HAP-1 (cell line): ENCODE results near the gene KDM4C.
A peak's percentile ranks its signal among the peaks of the same experiment; 100 is the strongest.

Experiments
- DNase-seq, 2 experiments: peaks; one replicate each; pipeline ENCODE4 v3.0.0-alpha.2; 2016 to 2020; ENCODE audit warnings: low spot score in 2 of 2
- H3K27me3 ChIP-seq: fragments of 250-450 bp; sonication (Bioruptor Pico); 2 replicates; pipeline ENCODE4 v1.5.1; 2020; ENCODE audit warnings: low read depth, mild to moderate bottlenecking, moderate library complexity
- H3K36me3 ChIP-seq: fragments of 250-450 bp; sonication (Bioruptor Pico); replicated peaks from 2 replicates; pipeline ENCODE4 v1.5.1; 2020; ENCODE audit warnings: mild to moderate bottlenecking
- H3K4me1 ChIP-seq: fragments of 250-450 bp; sonication (Bioruptor Pico); 2 replicates; pipeline ENCODE4 v1.5.1; 2020; ENCODE audit warnings: mild to moderate bottlenecking
- H3K4me3 ChIP-seq: fragments of 250-450 bp; sonication (Bioruptor Pico); 2 replicates; pipeline ENCODE4 v1.5.1; 2020; ENCODE audit warnings: mild to moderate bottlenecking, moderate library complexity
- H3K9me3 ChIP-seq: fragments of 250-450 bp; sonication (Bioruptor Pico); 2 replicates; pipeline ENCODE4 v1.5.1; 2020; ENCODE audit warnings: mild to moderate bottlenecking, moderate library complexity
- in situ Hi-C: fragments of 300-500 bp; cut with MboI; formaldehyde crosslinking; loops from 3 replicates; pipeline ENCODE4 v1.14.3; 2020; ENCODE audit warnings: low sequenced_read_pairs, inconsistent platforms, mixed read lengths

KDM4C gene

DNA sequence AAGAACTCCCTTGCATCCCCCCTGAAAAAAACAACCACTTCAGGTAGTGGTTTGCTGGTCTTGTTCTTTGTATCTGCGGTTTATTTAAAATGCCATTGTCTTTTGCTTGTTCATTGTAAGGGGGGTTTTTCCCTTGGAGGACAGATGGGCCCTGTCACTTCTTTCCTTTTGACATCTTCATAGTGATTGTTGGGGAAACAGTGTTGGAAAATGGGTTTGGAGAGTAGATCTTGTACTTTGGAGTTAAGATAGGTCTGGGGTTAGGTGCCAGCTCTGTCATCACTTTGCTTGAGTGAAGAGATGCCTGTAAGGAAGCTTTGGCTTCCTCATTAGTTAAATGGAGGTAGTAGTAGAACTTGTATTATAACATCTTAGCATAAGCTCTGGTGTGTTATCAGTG is 112.4 kb downstream of the KDM4C start:
- H3K27me3 ChIP-seq = no peaks in the 10 kb centered on the region
- DNase-seq = no peak
- in situ Hi-C loops = no loop called here
- no peaks in the 10 kb centered on the region for H3K36me3 ChIP-seq
- H3K4me3 ChIP-seq = no peak overlapping the region
- H3K4me1 ChIP-seq = peaks cover 4% of the 10 kb centered on the region; the same call in 1 of the 2 replicates
- no peaks in the 10 kb centered on the region for H3K9me3 ChIP-seq

DNA sequence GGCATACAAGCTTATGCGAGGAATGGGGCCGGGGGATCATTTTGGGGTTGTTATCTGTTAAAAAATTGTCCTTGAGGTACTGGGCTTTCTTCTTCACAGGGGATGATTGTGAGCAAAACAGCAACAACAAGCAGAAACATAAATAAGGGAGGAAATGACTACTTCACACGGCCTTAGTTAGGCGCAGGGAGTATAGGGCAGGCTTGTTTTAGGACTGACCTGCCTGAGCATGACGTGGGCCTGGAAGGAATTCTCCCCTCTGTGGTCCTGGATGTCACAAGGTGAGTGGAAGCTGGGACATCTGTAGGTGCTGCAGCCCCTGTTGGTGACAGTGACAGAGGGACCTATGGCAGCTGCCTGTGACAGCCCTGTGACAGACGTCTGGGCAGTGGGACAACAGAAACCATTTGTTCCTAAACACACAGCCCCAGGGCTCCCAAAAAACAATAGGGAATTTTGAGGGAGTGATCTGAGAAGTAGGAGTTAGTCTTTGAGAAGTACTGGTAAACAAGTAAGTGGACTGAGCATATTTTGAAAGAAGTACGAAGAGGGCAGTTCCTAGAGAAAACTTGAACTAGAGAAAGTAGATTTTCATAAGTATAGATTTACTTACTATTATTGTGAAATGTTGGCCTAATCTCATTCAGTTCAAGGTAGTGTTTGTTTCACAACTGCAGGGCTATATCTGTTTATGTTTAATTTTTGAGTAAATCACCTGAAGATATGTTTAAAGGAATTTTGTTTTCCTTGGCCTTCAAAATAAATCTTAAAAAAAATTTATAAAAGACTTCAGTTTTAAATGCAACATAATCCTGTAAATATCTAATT is 113.1 kb downstream of the KDM4C start:
- H3K36me3 ChIP-seq = no peaks in the 10 kb centered on the region
- in situ Hi-C loops = no loop called here
- H3K4me1 ChIP-seq = peaks cover 4% of the 10 kb centered on the region; the same call in 1 of the 2 replicates
- DNase-seq = peak in 1 of 2 experiments; percentile 19
- H3K4me3 ChIP-seq = no peak overlapping the region
- H3K9me3 ChIP-seq = no peaks in the 10 kb centered on the region
- no peaks in the 10 kb centered on the region for H3K27me3 ChIP-seq

DNA sequence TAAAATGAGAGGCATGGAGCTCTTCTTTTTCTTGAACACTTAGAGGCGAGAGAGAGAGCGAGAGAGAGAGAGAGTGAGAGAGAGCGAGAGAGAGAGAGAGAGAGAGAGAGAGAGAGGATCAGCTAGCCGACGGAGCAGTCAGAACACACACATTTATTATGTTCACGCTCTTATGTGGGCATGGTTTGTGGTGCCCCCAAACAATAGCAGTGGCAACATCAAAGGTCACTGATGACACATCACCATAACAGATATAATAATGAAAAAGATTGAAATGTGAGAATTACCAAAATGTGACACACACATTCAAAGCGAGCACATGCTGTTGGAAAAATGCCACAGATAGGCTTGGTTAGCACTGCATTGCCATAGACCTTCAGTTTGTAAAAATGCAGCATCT is 116.1 kb downstream of the KDM4C start:
- Histone ChIP-seq H3K27me3 (no peaks in the 10 kb centered on the region), H3K4me3 (no peak overlapping the region), H3K9me3 (no peaks in the 10 kb centered on the region), H3K4me1 (peaks cover 9% of the 10 kb centered on the region), H3K36me3 (no peaks in the 10 kb centered on the region)
- no peak for DNase-seq
- in situ Hi-C loops = no loop called here

DNA sequence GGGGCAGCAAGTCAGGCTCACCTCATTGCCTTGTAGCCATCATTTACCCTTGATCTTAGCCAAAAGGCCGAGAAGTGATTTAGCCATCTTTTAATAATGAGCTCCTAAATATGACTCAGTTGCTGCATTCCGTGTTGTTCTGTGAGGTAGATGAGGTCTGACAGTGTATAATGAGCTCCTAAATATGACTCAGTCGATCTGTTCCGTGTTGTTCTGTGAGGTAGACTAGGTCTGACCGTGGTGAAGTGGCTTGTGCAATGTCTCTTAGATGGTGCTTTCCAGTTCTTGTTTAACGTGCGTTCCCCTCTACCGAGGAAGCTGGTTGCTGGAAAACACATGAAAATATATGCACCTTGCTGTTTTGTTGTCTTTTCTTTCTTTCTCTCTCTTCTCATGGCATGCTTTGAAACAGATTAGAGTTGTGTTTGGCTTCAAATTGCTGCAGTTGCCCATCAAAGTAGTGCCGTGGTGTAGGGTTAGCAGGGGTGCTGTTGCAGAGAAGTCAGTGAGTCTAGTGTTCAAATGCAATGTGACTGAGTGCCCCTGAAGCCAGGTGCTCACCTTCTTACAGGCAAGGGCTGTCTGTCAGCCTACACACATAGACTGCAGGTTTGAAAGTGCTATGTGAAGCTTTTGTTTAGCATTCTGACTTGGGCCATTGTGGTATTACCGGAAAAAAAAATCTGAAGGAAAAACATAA is 118.6 kb downstream of the KDM4C start:
- in situ Hi-C loops = no loop called here
- DNase-seq = no peak

DNA sequence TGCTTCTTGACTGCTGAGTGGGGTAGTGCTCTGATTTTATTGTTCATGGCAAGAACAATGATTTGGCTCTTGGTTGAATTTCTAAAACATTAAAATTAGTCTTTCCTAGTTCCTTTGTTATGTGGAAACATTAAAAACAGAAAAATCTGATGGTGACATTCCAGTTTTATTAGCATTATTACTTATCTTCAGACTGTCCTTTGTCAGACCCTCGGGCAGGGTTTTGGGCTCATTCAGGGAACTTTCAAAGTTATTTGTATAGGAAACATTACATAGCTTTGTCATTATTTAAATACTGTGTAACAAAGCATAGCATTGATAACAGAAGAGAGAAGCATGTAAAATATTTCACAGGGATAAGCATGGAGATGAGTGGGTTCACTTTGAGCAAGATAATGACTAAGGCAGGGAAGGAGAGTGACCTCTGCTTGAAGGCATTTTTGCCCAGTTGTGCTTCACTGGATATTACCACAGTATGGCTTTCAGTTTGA is 119.9 kb downstream of the KDM4C start:
- Histone ChIP-seq H3K36me3 (no peaks in the 10 kb centered on the region), H3K27me3 (no peaks in the 10 kb centered on the region), H3K9me3 (no peaks in the 10 kb centered on the region), H3K4me1 (peaks cover 9% of the 10 kb centered on the region), H3K4me3 (no peak overlapping the region)
- in situ Hi-C loops = no loop called here
- peak; percentile 63 to 64 for DNase-seq

More for the DNA sequence above, 118.6 kb downstream of the KDM4C start:
- peaks cover 9% of the 10 kb centered on the region for H3K4me1 ChIP-seq
- H3K27me3 ChIP-seq = no peaks in the 10 kb centered on the region
- H3K36me3 ChIP-seq = no peaks in the 10 kb centered on the region
- no peak overlapping the region for H3K4me3 ChIP-seq
- H3K9me3 ChIP-seq = no peaks in the 10 kb centered on the region

DNA sequence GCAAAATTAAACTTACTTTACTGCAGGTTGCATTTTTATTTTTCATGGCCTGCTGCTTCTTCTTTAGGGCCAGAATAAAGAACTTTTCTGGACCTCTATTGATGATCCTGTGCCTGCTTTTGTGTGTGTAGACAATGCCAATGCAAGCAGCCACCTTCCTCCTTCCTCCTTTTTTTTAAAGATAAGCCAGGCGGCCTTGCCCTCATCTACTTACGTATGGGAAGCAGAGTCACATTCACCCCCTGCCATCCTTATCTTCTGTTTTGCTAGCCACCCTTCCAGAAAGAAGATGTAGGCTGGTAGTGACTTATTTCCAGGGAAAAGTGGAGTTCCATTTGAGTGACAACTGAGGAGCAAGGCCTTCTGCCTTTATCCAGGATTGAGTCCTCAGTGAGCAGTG is 122.9 kb downstream of the KDM4C start:
- no peaks in the 10 kb centered on the region for H3K9me3 ChIP-seq
- no peak overlapping the region for H3K4me3 ChIP-seq
- no peaks in the 10 kb centered on the region for H3K27me3 ChIP-seq
- peaks cover 5% of the 10 kb centered on the region for H3K4me1 ChIP-seq
- H3K36me3 ChIP-seq = no peaks in the 10 kb centered on the region
- in situ Hi-C loops = no loop called here
- DNase-seq = no peak

DNA sequence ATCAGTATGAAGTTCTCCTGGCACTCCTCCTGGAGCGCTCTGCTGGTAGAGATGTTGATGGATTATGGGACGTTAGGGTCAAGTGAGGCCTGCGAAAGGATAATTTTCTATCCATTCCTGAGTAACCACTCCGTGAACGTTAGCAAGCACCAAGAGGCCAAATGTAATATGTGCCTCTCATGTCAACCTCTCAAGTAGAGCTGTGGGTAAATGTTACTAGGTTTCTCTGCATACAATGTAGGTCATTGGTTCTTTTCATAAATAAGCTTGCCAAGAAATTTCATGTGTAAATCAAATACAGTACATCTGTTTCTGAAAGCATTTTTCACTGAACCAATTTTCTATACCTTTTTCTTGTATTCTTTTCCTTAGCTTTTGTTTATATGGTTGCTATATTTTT is 126.3 kb downstream of the KDM4C start:
- Histone ChIP-seq H3K36me3 (no peaks in the 10 kb centered on the region), H3K4me3 (no peak overlapping the region), H3K9me3 (no peaks in the 10 kb centered on the region), H3K4me1 (no peaks in the 10 kb centered on the region), H3K27me3 (no peaks in the 10 kb centered on the region)
- in situ Hi-C loops = no loop called here
- no peak for DNase-seq

DNA sequence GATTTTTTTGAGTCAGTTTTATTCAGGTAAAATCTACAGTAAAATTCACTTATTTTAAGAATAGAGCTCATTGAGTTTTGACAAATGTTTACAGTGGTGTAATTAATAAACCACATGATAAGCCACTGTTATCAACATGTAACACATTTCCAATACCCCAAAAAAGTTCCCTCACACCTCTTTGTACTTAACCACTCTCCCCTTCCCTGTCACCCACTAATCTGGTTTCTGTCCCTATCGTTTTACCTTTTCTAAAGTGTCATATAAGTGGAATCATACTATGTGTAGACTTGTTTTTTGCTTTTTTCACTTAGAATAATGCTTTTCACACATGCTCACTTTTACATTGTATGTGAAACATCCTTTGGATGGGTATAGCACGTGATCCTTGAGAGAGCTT is 127.2 kb downstream of the KDM4C start:
- no peak for DNase-seq
- H3K4me3 ChIP-seq = no peak overlapping the region
- in situ Hi-C loops = no loop called here
- no peaks in the 10 kb centered on the region for H3K36me3 ChIP-seq
- H3K9me3 ChIP-seq = no peaks in the 10 kb centered on the region
- H3K4me1 ChIP-seq = no peaks in the 10 kb centered on the region
- no peaks in the 10 kb centered on the region for H3K27me3 ChIP-seq

DNA sequence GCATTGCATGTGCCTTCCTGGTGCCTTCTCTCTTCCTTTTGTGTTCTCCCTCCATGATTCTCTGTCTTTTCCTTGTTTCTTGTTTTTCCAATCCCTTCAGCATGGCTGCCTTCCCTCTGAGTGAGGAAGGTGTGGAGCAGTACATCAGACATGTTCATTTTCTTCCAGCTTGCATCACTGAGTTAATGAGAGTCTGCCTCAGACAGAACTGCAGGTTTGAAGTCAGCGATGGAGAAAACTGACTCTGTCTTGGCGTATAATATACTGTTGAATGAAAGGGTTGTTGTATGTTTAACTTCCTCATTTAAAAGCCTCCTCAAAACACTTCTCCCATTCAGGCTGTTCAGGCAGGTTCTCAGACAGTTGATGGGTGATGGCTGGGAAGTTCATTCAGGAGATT is 129.3 kb downstream of the KDM4C start:
- H3K9me3 ChIP-seq = no peaks in the 10 kb centered on the region
- no peaks in the 10 kb centered on the region for H3K4me1 ChIP-seq
- H3K27me3 ChIP-seq = no peaks in the 10 kb centered on the region
- in situ Hi-C loops = no loop called here
- no peak for DNase-seq
- no peaks in the 10 kb centered on the region for H3K36me3 ChIP-seq
- no peak overlapping the region for H3K4me3 ChIP-seq

DNA sequence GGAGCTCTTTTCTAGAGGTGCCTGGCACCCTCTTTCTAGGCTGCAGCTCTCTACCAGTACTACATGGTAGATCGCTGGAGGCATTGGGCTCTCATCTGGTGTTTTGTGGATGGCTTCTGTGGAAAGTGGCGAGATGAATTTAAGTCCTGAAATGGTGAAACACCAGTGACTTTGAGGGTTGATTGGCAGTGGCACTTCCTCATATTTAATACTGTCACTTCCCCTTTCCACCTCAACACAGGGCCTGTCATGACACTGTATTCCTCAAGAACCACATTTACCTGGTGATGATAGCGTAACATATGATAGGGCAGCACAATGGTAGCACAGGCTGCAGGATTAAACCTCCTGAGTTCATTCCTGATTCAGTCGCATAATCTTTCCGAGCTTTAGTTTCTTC is 132.1 kb downstream of the KDM4C start:
- no peaks in the 10 kb centered on the region for H3K36me3 ChIP-seq
- H3K4me3 ChIP-seq = no peak overlapping the region
- in situ Hi-C loops = no loop called here
- no peaks in the 10 kb centered on the region for H3K27me3 ChIP-seq
- DNase-seq = no peak
- H3K4me1 ChIP-seq = no peaks in the 10 kb centered on the region
- H3K9me3 ChIP-seq = no peaks in the 10 kb centered on the region

DNA sequence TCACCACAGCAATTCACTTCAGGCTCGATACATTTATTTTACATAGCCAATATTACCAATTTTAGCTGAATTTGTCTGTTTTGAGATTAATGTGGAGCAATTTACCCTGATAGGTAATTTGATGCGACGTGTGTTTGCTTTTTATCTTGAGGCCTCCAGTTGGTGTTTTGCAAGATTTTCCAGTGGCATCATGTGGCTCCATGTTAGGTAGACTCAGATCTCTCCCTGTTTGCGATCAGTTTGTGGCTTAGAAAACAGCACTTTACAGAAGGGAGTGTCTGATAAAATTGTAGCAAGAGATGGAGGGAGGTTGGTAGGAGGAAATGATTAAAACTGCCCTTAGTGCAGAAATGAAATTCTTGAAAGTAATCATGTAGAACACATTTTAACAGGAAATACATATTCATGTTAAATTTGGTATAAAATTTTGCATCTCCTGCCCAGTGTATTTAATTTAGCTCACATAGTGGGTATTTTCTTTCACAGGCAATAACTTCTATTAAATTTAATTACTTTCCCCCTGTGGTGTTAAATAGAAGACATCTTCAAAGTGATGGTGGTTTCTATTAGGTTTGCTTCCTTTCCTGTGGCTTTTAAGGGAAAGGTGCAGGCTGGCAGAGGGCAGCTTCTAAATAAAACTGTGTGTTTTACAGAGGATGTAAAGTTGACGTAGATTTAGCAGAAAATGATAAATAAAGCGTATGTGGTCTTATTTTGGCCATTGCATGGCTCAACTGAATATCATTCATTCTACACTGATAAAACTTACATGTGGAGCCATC is 135.8 kb downstream of the KDM4C start:
- Histone ChIP-seq H3K36me3 (no peaks in the 10 kb centered on the region), H3K9me3 (no peaks in the 10 kb centered on the region), H3K4me3 (no peak overlapping the region), H3K4me1 (no peaks in the 10 kb centered on the region), H3K27me3 (no peaks in the 10 kb centered on the region)
- DNase-seq = no peak
- in situ Hi-C loops = no loop called here

DNA sequence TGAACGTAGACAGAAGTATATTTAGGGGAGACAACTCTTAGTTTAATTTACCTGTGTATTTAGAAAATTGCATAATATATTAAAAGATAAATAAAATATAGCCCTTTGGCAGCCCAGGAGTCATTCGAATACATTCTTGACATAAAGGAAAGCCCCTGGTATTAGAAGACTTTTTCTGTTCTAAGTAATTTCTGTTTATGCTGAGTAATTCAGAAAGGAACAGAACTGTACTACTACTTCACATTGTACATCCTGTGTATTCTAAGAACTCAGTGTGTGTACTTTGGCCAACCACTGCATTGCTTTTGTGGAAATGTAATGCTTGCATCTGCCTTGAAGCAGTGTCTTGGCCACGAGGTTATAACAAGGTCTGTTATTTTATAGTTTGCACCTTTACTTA is 136.4 kb downstream of the KDM4C start:
- Histone ChIP-seq H3K4me1 (no peaks in the 10 kb centered on the region), H3K9me3 (no peaks in the 10 kb centered on the region), H3K36me3 (no peaks in the 10 kb centered on the region), H3K4me3 (no peak overlapping the region), H3K27me3 (no peaks in the 10 kb centered on the region)
- in situ Hi-C loops = no loop called here
- no peak for DNase-seq

DNA sequence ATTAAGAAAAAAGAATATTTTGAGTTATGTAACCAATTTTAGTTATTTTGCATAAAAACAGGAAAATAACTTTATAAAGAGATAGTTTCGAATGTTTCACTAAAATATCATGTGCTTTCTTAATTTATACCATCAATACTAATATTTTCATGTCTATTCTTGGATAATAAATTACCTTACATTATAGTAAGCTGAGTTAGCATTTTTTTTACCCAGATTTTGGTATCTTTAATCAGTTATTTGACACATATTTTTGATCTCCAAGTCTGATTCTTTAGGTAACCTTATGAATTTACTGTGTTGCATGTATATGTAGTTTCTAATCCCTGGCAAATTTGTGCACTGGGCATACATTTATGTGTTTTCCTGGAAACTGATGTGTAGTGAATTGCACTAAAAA is 138.0 kb downstream of the KDM4C start:
- no peaks in the 10 kb centered on the region for H3K4me1 ChIP-seq
- H3K27me3 ChIP-seq = no peaks in the 10 kb centered on the region
- H3K36me3 ChIP-seq = no peaks in the 10 kb centered on the region
- in situ Hi-C loops = no loop called here
- H3K9me3 ChIP-seq = no peaks in the 10 kb centered on the region
- no peak overlapping the region for H3K4me3 ChIP-seq
- DNase-seq = no peak

DNA sequence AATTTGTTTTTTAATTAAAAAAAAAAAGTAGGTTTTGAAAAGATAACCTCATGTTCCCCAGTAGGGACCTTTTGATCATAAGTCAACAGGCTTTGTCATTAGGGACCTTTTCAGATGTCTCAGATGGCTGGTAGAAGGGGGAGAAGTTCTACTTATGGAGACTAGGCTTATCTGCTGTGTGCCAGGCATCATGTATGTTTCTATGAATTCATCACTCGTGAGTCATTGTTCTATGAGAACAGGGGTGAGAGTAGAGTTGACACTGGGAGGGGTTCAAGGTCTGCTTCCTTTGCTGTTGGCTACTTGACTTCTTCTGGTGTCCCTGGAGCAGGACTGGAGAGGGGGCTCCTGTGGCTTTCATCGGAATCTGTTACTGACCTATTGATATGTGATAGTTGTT is 138.8 kb downstream of the KDM4C start:
- no peaks in the 10 kb centered on the region for H3K36me3 ChIP-seq
- H3K4me1 ChIP-seq = no peaks in the 10 kb centered on the region
- in situ Hi-C loops = no loop called here
- no peak overlapping the region for H3K4me3 ChIP-seq
- no peaks in the 10 kb centered on the region for H3K9me3 ChIP-seq
- H3K27me3 ChIP-seq = no peaks in the 10 kb centered on the region
- DNase-seq = no peak
